ENCODE measurements around the gene PCDHGA12. TPM values are rescaled to one million over a fixed set of nuclear protein-coding genes. Genes with fewer than 3 reads are reported as not detected.
"Not testable (repeated sequence)": the region's sequence is repeated elsewhere in the genome, so short reads cannot be mapped to it uniquely, and the experiment has no call there.

PCDHGA12 gene
- total RNA-seq: 3.1 TPM

- Histone ChIP-seq H3K27me3 (ENCODE audit: control insufficient read depth in 3 of 3, insufficient read depth in 3 of 3, low read length in 3 of 3) (no peaks in the 10 kb centered on the region), H3K4me1 (ENCODE audit: control insufficient read depth in 3 of 3, insufficient read depth in 3 of 3, low read length in 3 of 3) (peaks cover 2 to 8% (median 4%) of the 10 kb centered on the region in 3 donors), H3K4me3 (ENCODE audit: low read length in 3 of 3) (peak within 1 kb of the TSS; percentile 54 to 78 (median 70)), H3K36me3 (ENCODE audit: control insufficient read depth in 3 of 3, insufficient read depth in 3 of 3, low read length in 3 of 3) (peaks cover 7 to 16% (median 13%) of the 10 kb centered on the region in 3 donors), H3K27ac (ENCODE audit: low read depth, low read length) (no peak within 1 kb of the TSS), H3K9me3 (ENCODE audit: control insufficient read depth in 3 of 3, low read length in 3 of 3) (peaks cover 15 to 37% (median 17%) of the 10 kb centered on the region in 3 donors), H3K9ac (ENCODE audit: low read depth in 1 of 3, low read length in 3 of 3) (peak within 1 kb of the TSS in 2 of 3 donors; percentile 43 to 51)
Measured at GRCh38 chr5:141430332-141431113, at the start of gene PCDHGA12. Gene PCDHGA12, plus strand, starts transcription at chr5:141430507. Its CDS starts 253 bp downstream, at chr5:141430760.

- Histone ChIP-seq H3K36me3 (ENCODE audit: control insufficient read depth in 3 of 3, insufficient read depth in 3 of 3, low read length in 3 of 3) (no peaks in the 10 kb centered on the region), H3K9me3 (ENCODE audit: control insufficient read depth in 3 of 3, low read length in 3 of 3) (peaks cover 8 to 24% (median 14%) of the 10 kb centered on the region in 3 donors), H3K4me1 (ENCODE audit: control insufficient read depth in 3 of 3, insufficient read depth in 3 of 3, low read length in 3 of 3) (peaks cover 0 to 5% (median 0%) of the 10 kb centered on the region in 3 donors), H3K9ac (ENCODE audit: low read depth in 1 of 3, low read length in 3 of 3) (peak within 1 kb of the TSS in 1 of 3 donors; percentile 78), H3K27ac (ENCODE audit: low read depth, low read length) (no peak within 1 kb of the TSS), H3K27me3 (ENCODE audit: control insufficient read depth in 3 of 3, insufficient read depth in 3 of 3, low read length in 3 of 3) (peaks cover 0 to 3% (median 0%) of the 10 kb centered on the region in 3 donors), H3K4me3 (ENCODE audit: low read length in 3 of 3) (peak within 1 kb of the TSS; percentile 58 to 69 (median 61))
Measured at GRCh38 chr5:141382469-141383294, 47.6 kb upstream of the PCDHGA12 start, which contains the start of gene PCDHGA7. Gene PCDHGA7, plus strand, starts transcription at chr5:141382742. Its CDS starts 158 bp downstream, at chr5:141382900.

DNA sequence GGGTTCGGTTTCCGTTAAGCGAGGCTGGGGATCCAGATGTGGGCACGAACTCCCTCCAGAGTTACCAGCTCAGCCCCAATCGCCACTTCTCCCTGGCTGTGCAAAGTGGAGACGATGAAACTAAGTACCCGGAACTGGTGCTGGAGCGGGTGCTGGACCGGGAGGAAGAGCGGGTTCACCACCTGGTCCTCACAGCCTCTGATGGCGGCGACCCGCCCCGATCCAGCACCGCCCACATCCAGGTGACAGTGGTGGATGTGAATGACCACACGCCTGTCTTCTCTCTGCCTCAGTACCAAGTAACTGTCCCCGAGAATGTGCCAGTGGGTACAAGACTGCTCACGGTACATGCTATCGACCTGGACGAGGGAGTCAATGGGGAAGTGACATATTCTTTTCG, 47.0 kb upstream of the PCDHGA12 start:
- Histone ChIP-seq H3K9ac (ENCODE audit: low read depth in 1 of 3, low read length in 3 of 3) (no peak overlapping the region), H3K9me3 (ENCODE audit: control insufficient read depth in 3 of 3, low read length in 3 of 3) (peaks cover 8 to 25% (median 17%) of the 10 kb centered on the region in 3 donors), H3K4me1 (ENCODE audit: control insufficient read depth in 3 of 3, insufficient read depth in 3 of 3, low read length in 3 of 3) (peaks cover 0 to 6% (median 0%) of the 10 kb centered on the region in 3 donors), H3K27me3 (ENCODE audit: control insufficient read depth in 3 of 3, insufficient read depth in 3 of 3, low read length in 3 of 3) (peaks cover 0 to 4% (median 0%) of the 10 kb centered on the region in 3 donors), H3K36me3 (ENCODE audit: control insufficient read depth in 3 of 3, insufficient read depth in 3 of 3, low read length in 3 of 3) (no peaks in the 10 kb centered on the region), H3K4me3 (ENCODE audit: low read length in 3 of 3) (peak overlapping the region; percentile 58 to 69 (median 61)), H3K27ac (ENCODE audit: low read depth, low read length) (no peak overlapping the region)

- H3K27ac ChIP-seq (ENCODE audit: low read depth, low read length): no peak overlapping the region
- H3K4me1 ChIP-seq (ENCODE audit: control insufficient read depth in 3 of 3, insufficient read depth in 3 of 3, low read length in 3 of 3): peaks cover 0 to 13% (median 0%) of the 10 kb centered on the region in 3 donors
- H3K9me3 ChIP-seq (ENCODE audit: control insufficient read depth in 3 of 3, low read length in 3 of 3): peaks cover 11 to 28% (median 26%) of the 10 kb centered on the region in 3 donors
- peaks cover 0 to 6% (median 0%) of the 10 kb centered on the region in 3 donors for H3K27me3 ChIP-seq (ENCODE audit: control insufficient read depth in 3 of 3, insufficient read depth in 3 of 3, low read length in 3 of 3)
- no peak overlapping the region for H3K9ac ChIP-seq (ENCODE audit: low read depth in 1 of 3, low read length in 3 of 3)
- H3K4me3 ChIP-seq (ENCODE audit: low read length in 3 of 3): peak overlapping the region in 1 of 3 donors; percentile 33
- peaks cover 0 to 1% (median 0%) of the 10 kb centered on the region in 3 donors for H3K36me3 ChIP-seq (ENCODE audit: control insufficient read depth in 3 of 3, insufficient read depth in 3 of 3, low read length in 3 of 3)
Measured at GRCh38 chr5:141384471-141385267, 45.6 kb upstream of the PCDHGA12 start.

- H3K27ac ChIP-seq (ENCODE audit: low read depth, low read length); H3K36me3 ChIP-seq (ENCODE audit: control insufficient read depth in 3 of 3, insufficient read depth in 3 of 3, low read length in 3 of 3); H3K9ac ChIP-seq (ENCODE audit: low read depth in 1 of 3, low read length in 3 of 3): not testable (repeated sequence)
- peaks cover 0 to 10% (median 2%) of the 10 kb centered on the region in 3 donors for H3K27me3 ChIP-seq (ENCODE audit: control insufficient read depth in 3 of 3, insufficient read depth in 3 of 3, low read length in 3 of 3)
- H3K9me3 ChIP-seq (ENCODE audit: control insufficient read depth in 3 of 3, low read length in 3 of 3): peaks cover 14 to 36% (median 29%) of the 10 kb centered on the region in 3 donors
- peak within 1 kb of the TSS; percentile 45 to 59 (median 49) for H3K4me3 ChIP-seq (ENCODE audit: low read length in 3 of 3)
- H3K4me1 ChIP-seq (ENCODE audit: control insufficient read depth in 3 of 3, insufficient read depth in 3 of 3, low read length in 3 of 3): peaks cover 0 to 14% (median 0%) of the 10 kb centered on the region in 3 donors
Measured at GRCh38 chr5:141387557-141388311, 42.6 kb upstream of the PCDHGA12 start, which contains the start of gene PCDHGB4. Gene PCDHGB4, plus strand, starts transcription at chr5:141387698. Its CDS starts 187 bp downstream, at chr5:141387885.

DNA sequence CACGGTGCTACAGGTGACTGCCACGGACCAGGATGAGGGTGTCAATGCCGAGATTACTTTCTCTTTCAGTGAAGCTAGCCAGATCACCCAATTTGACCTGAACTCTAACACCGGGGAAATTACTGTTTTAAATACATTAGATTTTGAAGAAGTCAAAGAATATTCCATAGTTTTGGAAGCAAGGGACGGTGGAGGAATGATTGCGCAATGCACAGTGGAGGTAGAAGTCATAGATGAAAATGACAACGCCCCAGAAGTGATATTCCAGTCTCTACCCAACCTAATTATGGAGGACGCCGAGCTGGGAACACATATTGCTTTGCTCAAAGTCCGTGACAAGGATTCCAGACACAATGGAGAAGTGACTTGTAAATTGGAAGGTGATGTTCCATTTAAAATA, 41.6 kb upstream of the PCDHGA12 start:
- peaks cover 0 to 14% (median 4%) of the 10 kb centered on the region in 3 donors for H3K27me3 ChIP-seq (ENCODE audit: control insufficient read depth in 3 of 3, insufficient read depth in 3 of 3, low read length in 3 of 3)
- no peak overlapping the region for H3K27ac ChIP-seq (ENCODE audit: low read depth, low read length)
- no peak overlapping the region for H3K9ac ChIP-seq (ENCODE audit: low read depth in 1 of 3, low read length in 3 of 3)
- peaks cover 0 to 12% (median 0%) of the 10 kb centered on the region in 3 donors for H3K4me1 ChIP-seq (ENCODE audit: control insufficient read depth in 3 of 3, insufficient read depth in 3 of 3, low read length in 3 of 3)
- H3K9me3 ChIP-seq (ENCODE audit: control insufficient read depth in 3 of 3, low read length in 3 of 3): peaks cover 12 to 31% (median 29%) of the 10 kb centered on the region in 3 donors
- H3K4me3 ChIP-seq (ENCODE audit: low read length in 3 of 3): peak overlapping the region; percentile 37 to 59 (median 45)
- peaks cover 0 to 6% (median 0%) of the 10 kb centered on the region in 3 donors for H3K36me3 ChIP-seq (ENCODE audit: control insufficient read depth in 3 of 3, insufficient read depth in 3 of 3, low read length in 3 of 3)

DNA sequence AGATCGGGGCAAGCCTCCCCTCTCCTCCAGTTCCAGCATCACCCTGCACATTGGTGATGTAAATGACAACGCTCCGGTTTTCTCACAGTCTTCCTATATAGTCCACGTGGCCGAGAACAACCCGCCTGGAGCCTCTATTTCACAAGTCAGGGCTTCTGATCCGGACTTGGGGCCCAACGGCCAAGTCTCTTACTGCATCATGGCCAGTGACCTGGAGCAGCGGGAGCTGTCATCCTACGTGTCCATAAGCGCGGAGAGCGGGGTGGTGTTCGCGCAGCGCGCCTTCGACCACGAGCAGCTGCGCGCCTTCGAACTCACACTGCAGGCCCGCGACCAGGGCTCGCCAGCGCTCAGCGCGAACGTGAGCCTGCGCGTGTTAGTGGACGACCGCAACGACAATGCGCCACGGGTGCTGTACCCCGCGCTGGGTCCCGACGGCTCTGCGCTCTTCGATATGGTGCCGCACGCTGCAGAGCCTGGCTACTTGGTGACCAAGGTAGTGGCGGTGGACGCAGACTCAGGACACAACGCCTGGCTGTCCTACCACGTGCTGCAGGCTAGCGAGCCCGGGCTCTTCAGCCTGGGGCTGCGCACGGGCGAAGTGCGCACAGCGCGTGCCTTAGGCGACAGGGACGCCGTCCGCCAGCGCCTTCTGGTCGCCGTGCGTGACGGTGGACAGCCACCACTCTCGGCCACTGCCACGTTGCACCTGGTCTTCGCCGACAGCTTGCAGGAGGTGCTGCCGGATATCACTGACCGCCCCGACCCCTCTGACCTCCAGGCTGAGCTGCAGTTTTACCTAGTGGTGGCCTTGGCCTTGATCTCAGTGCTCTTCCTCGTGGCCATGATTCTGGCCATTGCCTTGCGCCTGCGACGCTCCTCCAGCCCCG, 40.9 kb upstream of the PCDHGA12 start:
- Histone ChIP-seq H3K27me3 (ENCODE audit: control insufficient read depth in 3 of 3, insufficient read depth in 3 of 3, low read length in 3 of 3) (peaks cover 0 to 14% (median 6%) of the 10 kb centered on the region in 3 donors), H3K9me3 (ENCODE audit: control insufficient read depth in 3 of 3, low read length in 3 of 3) (peaks cover 12 to 34% (median 30%) of the 10 kb centered on the region in 3 donors), H3K4me3 (ENCODE audit: low read length in 3 of 3) (peak overlapping the region; percentile 17 to 59 (median 41)), H3K27ac (ENCODE audit: low read depth, low read length) (no peak overlapping the region), H3K4me1 (ENCODE audit: control insufficient read depth in 3 of 3, insufficient read depth in 3 of 3, low read length in 3 of 3) (peaks cover 0 to 12% (median 0%) of the 10 kb centered on the region in 3 donors), H3K36me3 (ENCODE audit: control insufficient read depth in 3 of 3, insufficient read depth in 3 of 3, low read length in 3 of 3) (peaks cover 0 to 6% (median 0%) of the 10 kb centered on the region in 3 donors), H3K9ac (ENCODE audit: low read depth in 1 of 3, low read length in 3 of 3) (no peak overlapping the region)
